ENCODE data around the gene ANKRD36C.
"Not testable (repeated sequence)": the region's sequence is repeated elsewhere in the genome, so short reads cannot be mapped to it uniquely, and the experiment has no call there.

ANKRD36C gene

DNA sequence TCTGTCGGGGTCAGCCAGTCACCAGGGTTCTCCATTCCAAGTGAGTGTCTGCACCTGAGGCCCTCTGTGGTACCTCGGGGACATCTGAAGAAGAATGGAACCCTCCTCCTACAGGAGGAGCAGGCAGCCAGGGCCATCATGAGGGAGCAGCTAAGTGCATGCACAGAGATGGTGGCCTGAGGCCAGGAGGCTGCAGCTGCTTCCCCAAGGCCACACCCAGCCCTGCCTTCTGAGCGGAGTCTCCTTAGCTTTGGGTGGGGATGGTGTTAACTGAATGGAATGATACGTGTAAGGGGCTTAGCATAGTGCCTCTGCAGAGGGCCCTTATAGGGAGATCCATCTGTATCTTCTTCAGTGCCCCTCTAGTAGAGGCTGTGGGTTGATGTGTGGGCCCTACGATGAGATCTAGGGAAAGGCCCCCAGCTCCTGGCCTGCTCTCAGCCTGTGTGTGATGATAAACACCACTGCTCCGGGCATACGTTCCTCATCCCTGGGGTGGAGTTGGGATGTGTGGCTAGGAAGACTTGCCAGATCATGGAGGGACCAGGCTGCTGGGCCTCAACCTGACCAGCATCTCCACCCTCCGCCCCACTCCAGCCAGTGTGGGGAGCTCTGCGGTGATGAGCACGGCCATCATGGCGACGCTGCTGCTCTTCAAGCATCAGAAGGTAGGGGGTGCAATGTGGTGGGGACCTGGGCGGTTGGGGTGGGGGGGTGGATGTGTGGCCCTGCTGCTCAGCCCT is 192.3 kb downstream of the ANKRD36C start:
- not testable (repeated sequence) for DNase-seq (ENCODE audit: low read depth in 2 of 2)

DNA sequence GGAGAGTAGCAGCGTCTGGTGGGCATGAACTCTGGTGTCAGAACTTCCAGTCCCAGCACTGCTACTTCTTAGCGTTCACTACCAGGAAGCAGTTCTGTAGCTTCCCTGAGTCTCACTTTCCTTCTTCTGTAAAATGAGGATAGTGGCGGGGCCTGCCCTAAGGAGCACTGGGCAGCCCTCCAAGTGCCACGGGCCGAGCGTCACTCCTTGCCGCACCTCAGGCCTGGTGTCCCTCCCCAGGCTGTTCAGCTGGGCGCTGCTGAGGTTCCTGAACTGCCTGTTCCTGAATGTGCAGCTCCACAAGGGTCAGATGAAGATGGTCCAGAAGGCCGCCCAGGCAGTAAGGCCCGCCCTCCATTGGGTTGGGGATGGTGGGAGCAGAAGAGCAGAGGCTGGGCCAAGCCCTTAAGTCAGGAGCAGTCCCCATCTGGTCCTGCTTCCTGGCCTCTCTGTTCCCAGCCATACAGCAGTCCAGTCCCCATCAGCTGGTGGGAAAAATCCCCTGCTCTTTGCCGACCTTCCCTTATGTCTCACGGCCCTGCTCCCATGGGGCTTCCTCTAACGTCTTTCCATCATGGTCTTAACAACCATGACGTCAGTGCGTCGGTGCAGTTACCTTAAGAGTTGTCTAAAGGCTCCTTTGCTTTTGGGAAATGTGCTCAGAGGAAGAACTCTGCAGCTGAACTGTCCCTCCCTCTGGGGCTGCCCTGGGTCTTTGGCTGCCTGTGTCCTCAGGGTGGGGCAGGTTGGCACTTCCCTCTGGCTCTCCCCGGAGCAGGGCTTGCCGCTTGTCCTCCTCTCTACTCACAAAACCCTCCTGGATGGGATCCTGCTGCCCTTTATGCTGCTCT is 195.2 kb downstream of the ANKRD36C start:
- DNase-seq (ENCODE audit: low read depth in 2 of 2) = not testable (repeated sequence)

DNA sequence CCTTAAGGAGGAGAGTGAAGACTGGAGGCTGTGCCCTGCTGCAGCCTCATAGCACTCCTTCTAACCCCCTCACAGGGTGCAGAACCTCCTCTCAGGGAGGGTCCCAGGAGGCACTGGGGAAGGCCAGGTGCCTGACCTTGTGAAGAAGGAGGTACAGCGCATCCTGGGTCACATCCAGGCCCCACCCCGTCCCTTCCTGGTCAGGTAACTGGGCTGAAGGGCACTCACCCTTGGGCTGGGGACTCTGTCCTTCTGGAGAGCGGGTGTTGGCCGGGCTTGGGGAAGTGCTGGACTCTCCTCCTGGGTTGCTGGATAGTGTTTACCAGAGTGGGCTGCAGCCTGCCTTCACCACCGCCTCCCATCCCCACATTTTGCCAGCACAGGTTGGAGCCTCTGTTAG is 197.7 kb downstream of the ANKRD36C start:
- not testable (repeated sequence) for DNase-seq (ENCODE audit: low read depth in 2 of 2)

DNA sequence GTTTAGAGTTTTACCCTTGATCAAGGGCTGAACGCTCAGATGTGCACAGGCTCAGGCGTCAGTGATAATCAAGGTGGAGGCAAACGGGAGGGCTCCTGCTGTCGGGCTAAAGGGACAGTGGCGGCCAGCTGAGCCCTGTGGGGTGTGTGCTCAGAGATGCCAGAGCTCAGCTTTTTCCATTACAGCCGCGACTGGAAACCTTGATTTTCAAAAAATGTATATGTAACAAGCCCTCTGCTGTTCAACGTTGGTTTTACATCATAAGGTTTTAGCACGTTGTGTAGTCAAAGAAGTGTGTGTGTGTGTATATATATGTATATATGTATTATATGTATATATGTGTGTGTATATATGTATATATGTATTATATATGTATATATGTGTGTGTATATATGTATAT is 201.4 kb downstream of the ANKRD36C start:
- not testable (repeated sequence) for DNase-seq (ENCODE audit: low read depth in 2 of 2)

DNA sequence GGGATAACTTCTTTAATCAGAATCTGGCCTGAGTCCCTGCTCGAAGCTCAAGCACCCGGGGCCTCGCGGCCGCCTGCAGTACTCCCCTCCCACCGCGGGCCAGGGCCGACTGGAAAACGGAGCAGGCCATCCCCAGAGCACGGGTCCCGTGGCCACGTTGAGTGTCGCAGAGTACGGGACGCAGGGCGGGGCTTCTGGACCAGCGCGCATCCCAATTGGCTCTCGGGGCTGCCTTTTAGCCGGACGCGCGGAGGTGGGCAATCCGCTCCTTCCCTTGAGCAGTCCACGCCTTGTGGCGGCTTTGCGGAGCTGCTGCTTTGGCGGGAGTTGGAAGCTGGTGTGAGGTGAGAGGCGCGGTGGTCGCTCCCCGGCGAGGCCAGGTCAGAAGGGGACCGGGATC is 202.2 kb downstream of the ANKRD36C start:
- DNase-seq (ENCODE audit: low read depth in 2 of 2) = not testable (repeated sequence)

DNA sequence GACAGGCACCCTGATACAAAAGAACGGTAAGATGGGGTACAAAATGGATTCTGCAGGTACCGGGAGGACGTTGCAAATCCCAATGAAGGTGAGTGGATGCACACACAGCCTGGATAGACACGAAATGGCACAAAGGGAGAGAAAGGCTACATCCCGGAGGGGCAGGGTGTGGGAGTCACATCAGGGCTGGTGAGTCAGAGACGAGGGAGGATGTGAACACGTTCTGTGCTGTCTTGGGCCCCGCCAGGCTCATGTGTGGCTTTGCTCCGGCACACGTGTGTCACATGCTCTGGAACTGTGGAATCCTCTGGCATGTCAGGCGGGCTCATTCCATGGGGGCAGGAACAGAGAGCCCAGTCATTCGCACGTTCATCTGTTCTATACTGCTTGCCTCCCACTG is 203.0 kb downstream of the ANKRD36C start:
- DNase-seq (ENCODE audit: low read depth in 2 of 2) = not testable (repeated sequence)

Measured in stimulated activated CD8-positive, alpha-beta memory T cell treated with anti-CD3 and anti-CD28 coated beads, Interleukin-7, amount 100 ng/mL, for 1 hour (primary cell).